ENCODE results near the gene RUVBL1.

RUVBL1 gene

GRCh38 chr3:128131897-128132646 lies 8.5 kb upstream of the RUVBL1 start:
- no peak for DNase-seq

- no peak for DNase-seq
Observed at GRCh38 chr3:128128251-128128650, 4.6 kb upstream of the RUVBL1 start.

GRCh38 chr3:128127236-128127635 lies 3.6 kb upstream of the RUVBL1 start:
- DNase-seq: no peak

- no peak for DNase-seq
Observed at GRCh38 chr3:128123156-128123537, 465 bp downstream of the RUVBL1 start.

GRCh38 chr3:128122013-128122412 lies 1.6 kb downstream of the RUVBL1 start:
- DNase-seq: no peak

GRCh38 chr3:128113817-128114794 lies 9.5 kb downstream of the RUVBL1 start:
- DNase-seq: peak; percentile 39

- DNase-seq: peak; percentile 88
Observed at GRCh38 chr3:128112357-128112968, 11.1 kb downstream of the RUVBL1 start.

GRCh38 chr3:128111147-128111546 lies 12.5 kb downstream of the RUVBL1 start:
- DNase-seq: no peak

- peak; percentile 74 for DNase-seq
Observed at GRCh38 chr3:128107834-128108233, 15.8 kb downstream of the RUVBL1 start.

GRCh38 chr3:128103136-128103676 lies 20.4 kb downstream of the RUVBL1 start:
- no peak for DNase-seq

GRCh38 chr3:128100638-128101037 lies 23.0 kb downstream of the RUVBL1 start:
- no peak for DNase-seq

- no peak for DNase-seq
Observed at GRCh38 chr3:128100161-128100560, 23.5 kb downstream of the RUVBL1 start.

- no peak for DNase-seq
Observed at GRCh38 chr3:128098234-128098633, 25.4 kb downstream of the RUVBL1 start.

GRCh38 chr3:128095222-128095703 lies 28.3 kb downstream of the RUVBL1 start:
- DNase-seq: peak; percentile 59

GRCh38 chr3:128094295-128095151 lies 29.1 kb downstream of the RUVBL1 start:
- DNase-seq: no peak

GRCh38 chr3:128091586-128091985 lies 32.0 kb downstream of the RUVBL1 start:
- no peak for DNase-seq

- no peak for DNase-seq
Observed at GRCh38 chr3:128089135-128089534, 34.5 kb downstream of the RUVBL1 start.

- DNase-seq: no peak
Observed at GRCh38 chr3:128084675-128085021, 39.0 kb downstream of the RUVBL1 start.

- no peak for DNase-seq
Observed at GRCh38 chr3:128083980-128084674, 39.5 kb downstream of the RUVBL1 start.

GRCh38 chr3:128083396-128083795 lies 40.2 kb downstream of the RUVBL1 start:
- DNase-seq: no peak

- no peak for DNase-seq
Observed at GRCh38 chr3:128082546-128082945, 41.1 kb downstream of the RUVBL1 start.
